Measurements from ENCODE around the gene ZNF487. TPM values are rescaled to one million over a fixed set of nuclear protein-coding genes. Genes with fewer than 3 reads are reported as not detected.

Gene ZNF487
- total and polyA plus RNA-seq, 3 experiments from 2014 or later: 1.5 to 7.9 (median 4.2) TPM

GRCh38 chr10:43407148-43407575 lies 29.7 kb upstream of the ZNF487 start:
- ChIA-PET POLR2A (interaction anchor here (0.7 to 1.8 kb wide), 9 partner anchors 9 to 269 kb away, joined by 3 to 18 read pairs (median 10); partner anchors contain the start of genes CSGALNACT2 and ZNF487), CTCF (interaction anchor here (0.7 to 1.7 kb wide), 10 partner anchors 9 to 151 kb away, joined by 3 to 13 read pairs (median 4); partner anchors contain the start of gene ZNF487)
- H3K9me3 ChIP-seq (ENCODE audit: low read length): no peaks in the 10 kb centered on the region
- H3K4me3 Mint-ChIP-seq: peak overlapping the region; percentile 96 to 100 (median 99)
- H3K4me1 ChIP-seq (ENCODE audit: insufficient read depth, low read length): peaks cover 45% of the 10 kb centered on the region
- H3K27ac Mint-ChIP-seq: peak overlapping the region; percentile 97 to 100 (median 99)
- peak; percentile 40 to 62 (median 56) for DNase-seq
- H3K4me3 ChIP-seq (ENCODE audit: low read length): peak overlapping the region; percentile 97
- H3K9me3 Mint-ChIP-seq: no peaks in the 10 kb centered on the region
- H3K27me3 ChIP-seq (ENCODE audit: insufficient read depth, low read length, poor library complexity, severe bottlenecking): no peaks in the 10 kb centered on the region
- H3K36me3 Mint-ChIP-seq: peaks cover 0 to 39% (median 4%) of the 10 kb centered on the region in 3 donors
- peak overlapping the region; percentile 100 for H3K27ac ChIP-seq (ENCODE audit: low read depth, low read length)
- H3K4me1 Mint-ChIP-seq: peaks cover 34 to 49% (median 37%) of the 10 kb centered on the region in 3 donors
- peaks cover 0 to 2% of the 10 kb centered on the region in 2 donors for H3K27me3 Mint-ChIP-seq
- no peaks in the 10 kb centered on the region for H3K36me3 ChIP-seq (ENCODE audit: insufficient read depth, low read length)

DNA sequence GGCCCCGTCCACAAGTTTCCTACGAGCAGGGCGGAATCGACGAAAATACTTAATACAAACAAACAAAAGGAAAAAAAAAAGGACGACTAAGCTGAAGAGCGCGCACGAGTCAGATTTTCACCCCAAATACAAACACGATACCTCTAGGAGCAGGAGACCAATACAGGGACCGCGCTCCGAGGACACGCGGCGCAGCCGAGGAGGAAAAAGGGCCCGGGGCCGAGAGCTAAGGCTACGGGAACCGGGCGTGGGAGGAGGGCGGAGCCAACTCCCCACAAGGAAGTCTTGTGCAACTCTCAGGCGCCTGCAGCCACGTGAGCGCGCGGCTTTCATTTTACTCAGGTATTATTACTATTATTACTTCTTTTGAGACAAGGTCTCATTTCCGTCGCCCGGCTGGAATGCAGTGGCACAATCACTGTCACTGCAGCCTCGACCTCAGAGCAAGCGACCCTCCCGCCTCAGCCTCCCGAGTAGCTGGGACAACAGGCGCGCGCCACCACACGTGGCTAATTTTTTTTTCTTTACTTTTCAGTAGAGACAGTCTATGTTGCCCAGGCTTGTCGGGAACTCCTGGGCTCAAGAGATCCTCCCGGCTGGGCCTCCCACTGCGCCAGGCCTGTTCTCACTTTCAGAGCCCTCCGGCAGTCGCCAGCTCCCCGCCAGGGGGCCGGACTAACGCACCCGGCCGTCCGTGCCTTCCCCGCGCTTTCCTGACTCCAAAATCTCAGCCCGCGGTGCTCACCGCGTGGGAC lies 29.2 kb upstream of the ZNF487 start:
- peak; percentile 78 to 90 (median 81) for DNase-seq
- peaks cover 0 to 34% (median 3%) of the 10 kb centered on the region in 3 donors for H3K36me3 Mint-ChIP-seq
- CTCF ChIA-PET: interaction anchor here (0.7 to 1.7 kb wide), 10 partner anchors 10 to 152 kb away, joined by 3 to 13 read pairs (median 4); partner anchors contain the start of gene ZNF487

GRCh38 chr10:43408331-43408709 lies 28.6 kb upstream of the ZNF487 start:
- H3K36me3 ChIP-seq (ENCODE audit: insufficient read depth, low read length): no peaks in the 10 kb centered on the region
- CTCF ChIA-PET: interaction anchor here (1.2 to 1.7 kb wide), 6 partner anchors 12 to 39 kb away, joined by 3 to 13 read pairs (median 4); partner anchors contain the start of gene ZNF487
- H3K9me3 ChIP-seq (ENCODE audit: low read length): no peaks in the 10 kb centered on the region
- peak overlapping the region; percentile 97 for H3K4me3 ChIP-seq (ENCODE audit: low read length)
- H3K27me3 ChIP-seq (ENCODE audit: insufficient read depth, low read length, poor library complexity, severe bottlenecking): no peaks in the 10 kb centered on the region
- peaks cover 34% of the 10 kb centered on the region for H3K4me1 ChIP-seq (ENCODE audit: insufficient read depth, low read length)
- peak overlapping the region; percentile 97 to 100 (median 99) for H3K27ac Mint-ChIP-seq
- H3K4me3 Mint-ChIP-seq: peak overlapping the region; percentile 96 to 100 (median 99)
- peak overlapping the region; percentile 100 for H3K27ac ChIP-seq (ENCODE audit: low read depth, low read length)
- H3K4me1 Mint-ChIP-seq: peaks cover 22 to 37% (median 25%) of the 10 kb centered on the region in 3 donors
- peaks cover 0 to 29% (median 0%) of the 10 kb centered on the region in 3 donors for H3K36me3 Mint-ChIP-seq
- peaks cover 0 to 2% of the 10 kb centered on the region in 2 donors for H3K27me3 Mint-ChIP-seq
- no peak for DNase-seq
- H3K9me3 Mint-ChIP-seq: no peaks in the 10 kb centered on the region
- POLR2A ChIA-PET: interaction anchor here (0.8 to 1.8 kb wide), 7 partner anchors 10 to 268 kb away, joined by 3 to 18 read pairs (median 11); partner anchors contain the start of gene ZNF487

More for the DNA sequence above, 29.2 kb upstream of the ZNF487 start:
- peak overlapping the region; percentile 97 for H3K4me3 ChIP-seq (ENCODE audit: low read length)
- peaks cover 39% of the 10 kb centered on the region for H3K4me1 ChIP-seq (ENCODE audit: insufficient read depth, low read length)
- Mint-ChIP-seq H3K4me3 (peak overlapping the region; percentile 96 to 100 (median 99)), H3K27ac (peak overlapping the region; percentile 97 to 100 (median 99)), H3K9me3 (no peaks in the 10 kb centered on the region), H3K4me1 (peaks cover 28 to 43% (median 31%) of the 10 kb centered on the region in 3 donors), H3K27me3 (peaks cover 0 to 2% of the 10 kb centered on the region in 2 donors)
- no peaks in the 10 kb centered on the region for H3K9me3 ChIP-seq (ENCODE audit: low read length)
- peak overlapping the region; percentile 100 for H3K27ac ChIP-seq (ENCODE audit: low read depth, low read length)
- H3K27me3 ChIP-seq (ENCODE audit: insufficient read depth, low read length, poor library complexity, severe bottlenecking): no peaks in the 10 kb centered on the region
- POLR2A ChIA-PET: interaction anchor here (0.7 to 1.8 kb wide), 11 partner anchors 9 to 269 kb away, joined by 3 to 18 read pairs (median 6); partner anchors contain the start of genes CSGALNACT2 and ZNF487
- no peaks in the 10 kb centered on the region for H3K36me3 ChIP-seq (ENCODE audit: insufficient read depth, low read length)

DNA sequence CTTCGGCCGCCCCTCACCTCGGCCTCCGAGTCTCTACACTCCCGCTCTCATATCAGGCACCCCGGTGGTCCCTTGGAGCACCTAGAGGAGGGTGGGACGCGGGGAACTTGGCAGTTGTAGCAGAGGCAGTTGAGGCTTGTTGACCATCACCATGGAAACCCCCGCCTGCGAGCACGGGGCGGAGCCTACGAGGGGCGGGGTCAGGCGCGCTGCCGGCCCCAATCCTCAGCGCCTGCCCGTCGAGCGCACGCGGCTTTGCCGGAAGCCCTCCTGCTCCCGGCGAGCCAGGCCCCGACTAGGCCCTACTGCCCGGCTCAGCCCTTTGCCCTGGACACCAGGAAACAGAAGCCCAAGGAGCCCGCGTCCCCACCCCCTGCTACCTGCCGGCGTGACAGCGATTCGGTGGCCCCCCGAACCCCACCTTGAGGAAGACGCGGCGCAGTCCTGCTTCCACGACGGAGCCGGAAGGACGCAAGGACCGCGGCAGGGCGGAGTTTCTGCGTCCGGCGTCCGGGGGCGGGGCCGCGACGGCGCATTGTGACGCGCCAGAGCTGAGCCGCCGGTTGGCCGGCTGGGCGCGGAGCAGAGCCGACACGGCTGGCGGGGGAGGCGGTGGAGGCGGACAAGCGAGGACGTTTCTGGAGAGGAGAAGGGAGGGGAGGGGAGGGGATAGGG lies 28.1 kb upstream of the ZNF487 start, which contains the start of gene HNRNPF:
TSS of gene HNRNPF (minus strand) at position 477 of the 675 bp plus-strand sequence. CDS start 21,302 bp downstream, outside the sequence.
- no peaks in the 10 kb centered on the region for H3K27me3 ChIP-seq (ENCODE audit: insufficient read depth, low read length, poor library complexity, severe bottlenecking)
- no peaks in the 10 kb centered on the region for H3K9me3 ChIP-seq (ENCODE audit: low read length)
- Mint-ChIP-seq H3K27me3 (peaks cover 0 to 2% of the 10 kb centered on the region in 2 donors), H3K9me3 (no peaks in the 10 kb centered on the region), H3K4me1 (peaks cover 18 to 32% (median 20%) of the 10 kb centered on the region in 3 donors), H3K27ac (peak within 1 kb of the TSS; percentile 97 to 100 (median 99)), H3K36me3 (peaks cover 0 to 26% (median 0%) of the 10 kb centered on the region in 3 donors), H3K4me3 (peak within 1 kb of the TSS; percentile 96 to 100 (median 99))
- ChIA-PET POLR2A (interaction anchor here (0.6 to 1.8 kb wide), 11 partner anchors 8 to 121 kb away, joined by 3 to 24 read pairs (median 5); partner anchors contain the start of gene ZNF487), CTCF (interaction anchor here (1.1 to 2.2 kb wide), 7 partner anchors 10 to 116 kb away, joined by 3 to 14 read pairs (median 4); no protein-coding TSS in a partner anchor)
- H3K4me1 ChIP-seq (ENCODE audit: insufficient read depth, low read length): peaks cover 28% of the 10 kb centered on the region
- DNase-seq: peak; percentile 90 to 98 (median 97)
- peak within 1 kb of the TSS; percentile 97 for H3K4me3 ChIP-seq (ENCODE audit: low read length)
- H3K36me3 ChIP-seq (ENCODE audit: insufficient read depth, low read length): no peaks in the 10 kb centered on the region
- peak within 1 kb of the TSS; percentile 100 for H3K27ac ChIP-seq (ENCODE audit: low read depth, low read length)

DNA sequence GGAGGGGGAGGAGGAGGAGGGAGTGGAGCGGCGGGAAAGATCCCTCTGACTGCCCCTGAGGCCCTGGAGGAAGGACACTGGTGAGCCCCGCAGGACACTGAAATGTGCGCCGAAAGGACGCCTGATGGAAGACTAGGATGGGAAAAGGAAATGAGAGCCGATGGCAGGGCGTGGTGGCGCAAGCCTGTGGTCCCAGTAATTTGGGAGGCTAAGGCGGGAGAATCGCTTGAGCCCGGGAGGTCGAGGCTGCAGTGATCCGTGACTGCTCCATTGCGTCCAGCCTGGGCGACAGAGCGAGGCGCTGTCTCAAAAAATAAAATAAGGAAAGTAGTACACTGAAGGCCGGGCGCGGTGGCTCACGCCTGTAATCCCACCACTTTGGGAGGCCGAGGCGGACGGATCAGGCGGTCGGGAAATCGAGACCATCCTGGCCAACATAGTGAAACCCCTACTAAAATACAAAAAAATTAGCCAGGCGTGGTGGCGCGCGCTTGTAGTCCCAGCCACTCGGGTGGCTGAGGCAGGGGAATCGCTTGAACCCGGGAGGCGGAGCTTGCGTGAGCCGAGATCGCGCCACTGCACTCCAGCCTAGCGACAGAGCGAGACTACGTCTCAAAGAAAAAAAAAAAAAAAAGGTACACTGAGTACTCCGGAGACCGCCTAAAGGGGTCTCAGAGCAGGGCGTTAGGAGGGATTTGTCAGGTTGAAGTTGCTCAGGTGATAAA lies 27.4 kb upstream of the ZNF487 start:
- Histone ChIP-seq H3K36me3 (ENCODE audit: insufficient read depth, low read length) (no peaks in the 10 kb centered on the region), H3K9me3 (ENCODE audit: low read length) (no peaks in the 10 kb centered on the region), H3K27ac (ENCODE audit: low read depth, low read length) (peak overlapping the region; percentile 100), H3K4me1 (ENCODE audit: insufficient read depth, low read length) (peaks cover 22% of the 10 kb centered on the region), H3K27me3 (ENCODE audit: insufficient read depth, low read length, poor library complexity, severe bottlenecking) (no peaks in the 10 kb centered on the region), H3K4me3 (ENCODE audit: low read length) (peak overlapping the region; percentile 97)
- Mint-ChIP-seq H3K36me3 (peaks cover 0 to 23% (median 0%) of the 10 kb centered on the region in 3 donors), H3K9me3 (no peaks in the 10 kb centered on the region), H3K27ac (peak overlapping the region; percentile 97 to 100 (median 99)), H3K4me3 (peak overlapping the region; percentile 96 to 100 (median 99)), H3K27me3 (peaks cover 0 to 2% of the 10 kb centered on the region in 2 donors), H3K4me1 (peaks cover 12 to 25% (median 13%) of the 10 kb centered on the region in 3 donors)
- ChIA-PET POLR2A (interaction anchor here (0.6 to 1.7 kb wide), 10 partner anchors 9 to 272 kb away, joined by 3 to 24 read pairs (median 4); partner anchors contain the start of genes CSGALNACT2 and ZNF487), CTCF (interaction anchor here (1.1 to 2.2 kb wide), 7 partner anchors 9 to 116 kb away, joined by 3 to 14 read pairs (median 4); no protein-coding TSS in a partner anchor)
- DNase-seq: peak; percentile 60 to 87 (median 71)

GRCh38 chr10:43410345-43410744 lies 26.6 kb upstream of the ZNF487 start:
- ChIA-PET CTCF (interaction anchor here (1.3 to 2.2 kb wide), 6 partner anchors 8 to 44 kb away, joined by 3 to 14 read pairs (median 4); no protein-coding TSS in a partner anchor), POLR2A (interaction anchor here (0.6 to 1.7 kb wide), 5 partner anchors 9 to 272 kb away, joined by 3 to 24 read pairs (median 13); partner anchors contain the start of genes CSGALNACT2 and ZNF487)
- DNase-seq: no peak
- H3K36me3 Mint-ChIP-seq: peaks cover 0 to 19% (median 0%) of the 10 kb centered on the region in 3 donors
- H3K4me1 Mint-ChIP-seq: peaks cover 8 to 21% (median 9%) of the 10 kb centered on the region in 3 donors
- H3K4me1 ChIP-seq (ENCODE audit: insufficient read depth, low read length): peaks cover 15% of the 10 kb centered on the region
- no peak overlapping the region for H3K4me3 ChIP-seq (ENCODE audit: low read length)
- peaks cover 0 to 2% of the 10 kb centered on the region in 2 donors for H3K27me3 Mint-ChIP-seq
- H3K9me3 ChIP-seq (ENCODE audit: low read length): no peaks in the 10 kb centered on the region
- H3K36me3 ChIP-seq (ENCODE audit: insufficient read depth, low read length): no peaks in the 10 kb centered on the region
- H3K27ac ChIP-seq (ENCODE audit: low read depth, low read length): peak overlapping the region; percentile 100
- H3K27ac Mint-ChIP-seq: peak overlapping the region; percentile 97 to 100 (median 99)
- no peaks in the 10 kb centered on the region for H3K9me3 Mint-ChIP-seq
- peak overlapping the region; percentile 96 to 100 (median 99) for H3K4me3 Mint-ChIP-seq
- no peaks in the 10 kb centered on the region for H3K27me3 ChIP-seq (ENCODE audit: insufficient read depth, low read length, poor library complexity, severe bottlenecking)
